ENCODE results near the gene SVEP1.

The SVEP1 gene

DNA sequence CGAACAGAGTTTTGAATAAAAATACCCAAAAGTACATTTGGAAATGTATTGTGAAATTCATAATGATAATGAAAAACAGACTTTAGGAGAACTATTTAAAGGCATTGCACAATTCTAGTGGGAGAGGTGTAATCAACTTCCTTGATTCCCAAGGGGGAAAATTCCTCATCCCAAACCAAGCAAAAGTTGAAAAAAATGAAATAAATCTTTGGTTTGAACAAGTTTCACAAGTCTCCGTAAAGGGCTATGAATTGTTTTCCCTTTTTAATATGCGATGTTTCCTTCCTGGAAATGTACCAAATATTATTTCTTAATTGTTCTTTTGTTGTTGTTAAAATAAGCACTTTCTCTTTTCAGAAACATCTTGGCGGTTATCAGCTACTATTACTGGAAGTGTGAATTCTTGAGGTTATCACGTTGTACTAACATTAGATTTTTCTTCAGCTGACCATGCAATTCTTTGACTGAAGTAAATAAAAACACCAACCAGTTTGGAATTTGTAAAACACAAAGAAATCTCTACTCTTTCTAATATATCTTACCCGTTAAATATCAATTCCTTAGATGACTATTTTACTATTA lies 59.3 kb downstream of the SVEP1 start:
- no peak for DNase-seq

DNA sequence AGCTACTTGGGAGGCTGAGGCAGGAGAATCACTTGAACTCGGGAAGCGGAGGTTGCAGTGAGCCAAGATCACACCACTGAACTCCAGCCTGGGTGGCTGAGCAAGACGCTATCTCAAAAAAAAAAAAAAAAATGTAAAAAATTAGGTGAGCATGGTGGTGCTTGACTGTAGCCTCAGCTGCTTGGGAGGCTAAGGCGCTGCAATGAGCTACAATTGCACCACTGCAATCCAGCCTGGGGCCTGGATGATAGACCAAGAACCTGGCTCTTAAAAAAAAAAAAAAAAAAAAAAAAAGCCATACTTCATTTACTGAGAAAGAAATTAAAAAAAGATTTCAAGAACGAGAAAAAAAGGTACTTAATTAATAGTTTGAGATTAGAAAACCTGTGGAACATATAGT lies 62.1 kb downstream of the SVEP1 start:
- DNase-seq = no peak

DNA sequence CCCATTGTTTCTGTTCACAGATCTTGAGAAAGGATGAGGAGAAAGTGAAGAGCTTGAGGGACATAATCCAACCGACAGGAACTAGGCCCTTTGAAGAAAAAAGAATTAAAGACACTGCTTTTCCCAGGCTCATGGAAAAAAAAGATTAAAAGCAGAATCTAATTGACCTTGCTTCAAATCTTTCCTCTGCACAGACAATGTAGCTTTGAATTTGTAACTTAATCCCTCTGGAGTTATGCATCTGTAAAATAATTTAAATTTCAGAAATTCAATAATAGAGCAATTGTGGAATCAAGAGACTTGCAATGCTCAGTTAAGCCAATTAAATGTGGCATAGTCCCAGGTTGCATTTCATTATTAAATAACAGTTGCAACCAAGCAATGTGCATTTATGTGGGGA lies 64.6 kb downstream of the SVEP1 start:
- DNase-seq = no peak

- DNase-seq = no peak
These were observed 66.7 kb downstream of the SVEP1 start for GRCh38 chr9:110512817-110513216.

DNA sequence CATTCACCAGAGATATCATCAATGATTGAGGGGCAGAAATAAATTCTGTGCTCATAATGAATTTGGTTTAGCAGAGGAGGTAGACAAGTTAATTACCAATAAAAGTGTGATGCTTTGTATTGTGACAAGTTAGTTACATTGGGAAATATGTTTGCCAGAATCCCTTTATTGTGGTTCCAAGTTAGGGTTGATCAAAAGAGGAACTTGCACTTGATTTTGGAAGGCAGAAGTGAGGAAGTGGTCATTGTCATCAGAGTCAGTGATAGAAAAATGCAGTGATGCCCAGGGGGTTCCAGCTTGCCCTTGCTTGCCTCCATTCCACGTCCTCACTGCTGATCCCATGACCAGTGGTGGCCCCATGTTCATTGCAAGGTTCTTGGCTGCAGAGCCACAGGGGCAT lies 69.7 kb downstream of the SVEP1 start:
- DNase-seq = no peak

DNA sequence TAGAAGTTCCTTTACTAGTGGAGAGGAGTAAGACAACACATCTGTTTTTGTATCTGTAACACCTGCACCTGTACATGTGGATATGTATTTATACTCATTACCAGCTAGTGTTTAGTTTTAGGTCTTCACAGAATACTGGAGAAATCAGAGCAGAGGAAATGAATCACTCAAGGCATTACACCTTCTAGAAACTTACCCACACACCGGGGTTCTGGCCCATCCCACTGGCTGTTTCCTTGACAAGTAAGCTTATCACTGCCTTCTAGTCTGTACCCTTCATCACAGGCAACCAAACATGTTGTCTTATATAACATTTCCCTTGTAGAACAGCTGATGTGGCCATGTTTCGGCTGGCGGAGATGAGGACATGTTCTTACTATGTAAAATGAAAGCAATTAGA lies 76.7 kb downstream of the SVEP1 start:
- DNase-seq = no peak

GRCh38 chr9:110499608-110500007 lies 79.9 kb downstream of the SVEP1 start:
- DNase-seq = no peak

GRCh38 chr9:110487196-110487595 lies 92.3 kb downstream of the SVEP1 start:
- DNase-seq = no peak

DNA sequence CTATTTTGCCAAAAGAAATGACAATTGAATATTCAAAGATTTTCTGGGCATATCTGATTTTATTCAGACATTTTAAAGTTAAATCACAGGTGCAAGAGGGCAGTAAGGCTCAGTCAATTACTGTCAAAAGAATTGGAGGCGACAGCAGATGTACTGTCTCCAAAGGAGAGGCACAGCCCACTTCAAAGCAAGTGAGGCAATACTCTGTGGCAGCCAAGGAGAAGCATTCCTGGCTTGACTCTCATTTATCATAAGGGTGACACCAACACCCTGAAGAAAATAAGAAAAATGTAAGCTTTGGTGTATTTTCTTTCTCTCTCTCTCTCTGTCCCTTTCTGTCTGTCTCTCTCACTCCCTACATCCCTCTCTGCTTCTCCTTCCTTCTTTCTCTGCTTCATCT lies 93.3 kb downstream of the SVEP1 start:
- no peak for DNase-seq

- DNase-seq = no peak
These were observed 100.1 kb downstream of the SVEP1 start for GRCh38 chr9:110479481-110479880.

GRCh38 chr9:110476251-110476650 lies 103.3 kb downstream of the SVEP1 start:
- no peak for DNase-seq

- no peak for DNase-seq
These were observed 107.4 kb downstream of the SVEP1 start for GRCh38 chr9:110472111-110472510.

GRCh38 chr9:110468950-110469349 lies 110.6 kb downstream of the SVEP1 start:
- DNase-seq = no peak

- DNase-seq = no peak
These were observed 114.4 kb downstream of the SVEP1 start for GRCh38 chr9:110465190-110465589.

GRCh38 chr9:110464321-110464720 lies 115.2 kb downstream of the SVEP1 start:
- no peak for DNase-seq

GRCh38 chr9:110463499-110463898 lies 116.0 kb downstream of the SVEP1 start:
- no peak for DNase-seq

GRCh38 chr9:110457245-110457644 lies 122.3 kb downstream of the SVEP1 start:
- DNase-seq = no peak

DNA sequence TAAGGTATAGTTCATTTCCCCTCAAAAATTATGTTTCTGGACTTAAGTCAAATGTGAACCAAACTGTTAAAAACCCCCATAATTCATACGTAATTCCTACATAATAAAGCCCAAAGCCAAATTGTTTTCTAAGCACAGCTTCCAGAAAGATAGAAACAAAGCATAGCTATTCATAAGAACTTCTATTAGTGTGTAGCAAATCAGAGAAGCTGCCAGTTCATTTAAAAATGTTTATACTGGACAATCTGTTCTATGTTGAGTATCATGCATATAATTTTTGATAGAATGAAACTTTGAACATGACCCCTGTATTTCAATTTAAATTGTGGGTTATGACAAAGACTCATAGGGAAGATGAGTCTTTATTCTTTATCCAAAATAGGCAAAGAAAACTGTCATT lies 122.9 kb downstream of the SVEP1 start:
- no peak for DNase-seq

DNA sequence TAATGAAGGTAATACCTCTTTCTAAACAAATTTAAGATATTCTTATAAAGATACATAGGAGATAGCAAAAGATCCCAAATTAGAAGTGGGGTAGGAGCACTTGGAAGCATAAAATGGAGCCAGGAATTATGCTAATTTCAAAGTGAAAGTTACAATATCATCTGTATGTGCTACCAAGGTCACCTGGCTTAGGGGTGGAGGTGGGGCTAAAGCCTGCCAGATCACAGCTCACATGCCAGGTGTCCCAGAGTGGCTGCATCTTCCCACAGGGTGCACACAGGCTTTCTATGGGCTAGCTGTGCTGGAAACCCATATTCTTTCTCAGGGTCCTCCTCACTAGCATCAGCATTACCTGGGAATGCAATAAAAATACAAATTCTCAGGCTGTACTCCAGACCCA lies 123.7 kb downstream of the SVEP1 start:
- no peak for DNase-seq

DNA sequence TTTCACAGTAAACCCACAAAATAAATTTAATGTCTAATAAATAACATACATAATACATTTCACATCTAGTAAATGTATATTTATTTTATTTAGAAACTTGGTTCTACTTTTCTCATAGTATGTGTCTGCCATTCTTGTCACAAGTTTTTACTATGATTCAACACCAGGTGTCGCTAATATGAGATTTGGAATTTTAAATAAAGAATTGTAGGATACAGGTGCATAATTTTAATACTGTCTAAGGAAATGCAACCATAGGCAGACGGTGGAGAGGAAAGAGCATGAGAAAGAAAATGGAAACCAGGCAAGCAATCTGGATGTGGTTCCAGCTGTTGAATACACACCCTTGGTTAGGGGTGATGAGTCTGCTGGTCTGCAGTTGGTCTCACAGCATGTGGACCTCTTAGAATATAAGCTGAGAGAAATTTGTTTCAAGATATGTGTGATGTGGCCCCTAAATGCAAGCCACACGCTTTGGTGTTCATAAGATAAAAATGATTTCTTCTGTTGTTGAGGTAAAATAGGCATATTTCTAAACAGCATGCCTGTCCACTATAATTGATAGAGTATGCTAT lies 127.2 kb downstream of the SVEP1 start:
- DNase-seq = no peak

- no peak for DNase-seq
These were observed 127.8 kb downstream of the SVEP1 start for GRCh38 chr9:110451726-110452125.

- no peak for DNase-seq
These were observed 132.1 kb downstream of the SVEP1 start for GRCh38 chr9:110447476-110447875.

DNA sequence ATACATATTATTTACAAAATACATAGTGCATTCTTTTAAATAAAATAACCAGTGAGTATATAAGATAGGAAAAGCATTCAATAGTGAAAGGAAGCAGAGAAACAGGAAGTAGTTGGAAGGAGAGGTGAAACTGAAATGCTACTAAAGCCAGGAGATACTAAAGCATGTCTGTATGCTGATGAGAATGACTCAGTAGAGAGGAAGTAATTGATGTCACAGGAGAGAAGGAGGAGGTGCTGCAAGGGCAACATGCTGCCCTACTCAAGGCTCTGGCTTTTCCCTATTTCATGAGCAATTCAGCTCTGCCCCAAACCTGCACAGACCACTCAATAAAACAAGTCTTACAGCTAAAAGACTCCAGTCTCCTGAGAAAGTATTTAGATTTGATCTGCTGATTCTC lies 133.4 kb downstream of the SVEP1 start:
- DNase-seq = no peak

- no peak for DNase-seq
These were observed 134.6 kb downstream of the SVEP1 start for GRCh38 chr9:110444911-110445310.

DNA sequence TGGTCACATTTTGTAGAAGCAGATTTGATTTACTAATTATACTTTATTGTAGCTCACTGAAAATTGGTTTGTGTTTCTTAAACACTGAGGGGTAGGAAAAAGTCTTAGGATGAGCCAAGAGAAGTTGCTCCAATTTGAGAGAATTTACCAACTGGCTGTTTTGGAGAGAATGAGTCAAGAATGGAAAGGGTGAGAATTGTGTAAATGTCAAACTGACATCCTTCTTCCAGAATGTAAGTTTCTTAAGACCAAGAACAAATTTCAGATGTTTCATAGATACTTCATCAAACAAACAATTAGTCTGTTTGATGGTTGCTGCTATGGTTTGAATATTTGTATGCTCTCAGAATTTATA lies 135.7 kb downstream of the SVEP1 start:
- DNase-seq = no peak

All from stimulated activated CD4-positive, alpha-beta T cell treated with anti-CD3 and anti-CD28 coated beads, Interleukin-2, amount 100 ng/mL, for 48 hours (primary cell).